Suprapubic skin (tissue), 4 donors: Measurements from ENCODE around the gene DGKZ. TPM values are rescaled to one million over a fixed set of nuclear protein-coding genes. Genes with fewer than 3 reads are reported as not detected.

ENCODE experiments used
- DNase-seq, 2 donors: peaks; one replicate each; pipeline ENCODE4 v3.0.0-alpha.2; 2019; ENCODE audit warnings: low spot score in 2 of 2
- H3K27ac ChIP-seq: fragments of 200-600 bp; sonication (generic); one replicate; pipeline ENCODE4 v1.5.1; 2019
- H3K27me3 ChIP-seq: fragments of 200-600 bp; sonication (generic); one replicate; pipeline ENCODE4 v1.5.1; 2019
- H3K36me3 ChIP-seq: fragments of 200-600 bp; sonication (generic); one replicate; pipeline ENCODE4 v1.5.1; 2019
- H3K4me1 ChIP-seq: fragments of 200-600 bp; sonication (generic); one replicate; pipeline ENCODE4 v1.5.1; 2019
- H3K4me3 ChIP-seq: fragments of 200-600 bp; sonication (generic); one replicate; pipeline ENCODE4 v1.5.1; 2019; ENCODE audit warnings: mild to moderate bottlenecking
- H3K9me3 ChIP-seq: fragments of 200-600 bp; sonication (generic); one replicate; pipeline ENCODE4 v1.5.1; 2019
- EP300 ChIP-seq: sonication (generic); formaldehyde crosslinking; IDR thresholded peaks from one replicate; pipeline ENCODE4 v1.6.1; 2017; ENCODE audit warnings: antibody characterized with exemption
- POLR2A ChIP-seq, 2 donors: fragments of 450-650 bp; IDR thresholded peaks; one replicate each; pipeline ENCODE4 v1.6.1; 2017; ENCODE audit warnings: antibody characterized with exemption in 2 of 2, mild to moderate bottlenecking in 2 of 2, moderate library complexity in 2 of 2
- POLR2AphosphoS5 ChIP-seq, 3 donors: sonication (generic); formaldehyde crosslinking; IDR thresholded peaks; one replicate each; pipeline ENCODE4 v1.6.1; 2017; ENCODE audit warnings: antibody characterized with exemption in 3 of 3
- WGBS: methylation state at CpG from one replicate; pipeline ENCODE4 v1.1.5; 2018; 5-methylcytosine and 5-hydroxymethylcytosine counted together
- total RNA-seq, 4 donors: library from RNA; depleted of rRNA; stranded (reverse); fragments of >200 nt; gene quantifications; one replicate each; pipeline ENCODE4 v1.1.0, GENCODE V29; 2016
- TF ChIP-seq, protein P1 (sequence below), 2 donors: fragments of 200-600 bp in 1 of 2; fragments of 450-650 bp in 1 of 2; sonication (generic) in 1 of 2; IDR thresholded peaks; one replicate each; pipeline ENCODE4 v1.5.1; 2016 to 2019; ENCODE audit warnings: antibody characterized with exemption in 2 of 2, mild to moderate bottlenecking in 1 of 2, moderate library complexity in 1 of 2

DGKZ gene
- total RNA-seq, 4 donors from 2014 or later: 60.5 to 91.0 (median 73.4) TPM

- no CpG with 5 or more reads among the region's 3 CpGs for WGBS
- Histone ChIP-seq H3K27ac (no peak overlapping the region), H3K27me3 (peaks cover 30% of the 10 kb centered on the region)
Measured at GRCh38 chr11:46334211-46334610, 13.1 kb upstream of the DGKZ start.

GRCh38 chr11:46335271-46335670 is 12.0 kb upstream of the DGKZ start:
- TF ChIP-seq POLR2AphosphoS5 (IDR thresholded peaks at IDR 0.05): no peak
- TF ChIP-seq, protein P1, sequence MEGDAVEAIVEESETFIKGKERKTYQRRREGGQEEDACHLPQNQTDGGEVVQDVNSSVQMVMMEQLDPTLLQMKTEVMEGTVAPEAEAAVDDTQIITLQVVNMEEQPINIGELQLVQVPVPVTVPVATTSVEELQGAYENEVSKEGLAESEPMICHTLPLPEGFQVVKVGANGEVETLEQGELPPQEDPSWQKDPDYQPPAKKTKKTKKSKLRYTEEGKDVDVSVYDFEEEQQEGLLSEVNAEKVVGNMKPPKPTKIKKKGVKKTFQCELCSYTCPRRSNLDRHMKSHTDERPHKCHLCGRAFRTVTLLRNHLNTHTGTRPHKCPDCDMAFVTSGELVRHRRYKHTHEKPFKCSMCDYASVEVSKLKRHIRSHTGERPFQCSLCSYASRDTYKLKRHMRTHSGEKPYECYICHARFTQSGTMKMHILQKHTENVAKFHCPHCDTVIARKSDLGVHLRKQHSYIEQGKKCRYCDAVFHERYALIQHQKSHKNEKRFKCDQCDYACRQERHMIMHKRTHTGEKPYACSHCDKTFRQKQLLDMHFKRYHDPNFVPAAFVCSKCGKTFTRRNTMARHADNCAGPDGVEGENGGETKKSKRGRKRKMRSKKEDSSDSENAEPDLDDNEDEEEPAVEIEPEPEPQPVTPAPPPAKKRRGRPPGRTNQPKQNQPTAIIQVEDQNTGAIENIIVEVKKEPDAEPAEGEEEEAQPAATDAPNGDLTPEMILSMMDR (IDR thresholded peaks at IDR 0.05): no peak
- no peak for TF ChIP-seq POLR2A (IDR thresholded peaks at IDR 0.05)
- no peak for TF ChIP-seq EP300
- DNase-seq: no peak
- Histone ChIP-seq H3K4me3 (no peak overlapping the region), H3K36me3 (no peaks in the 10 kb centered on the region), H3K27ac (no peak overlapping the region), H3K27me3 (peaks cover 25% of the 10 kb centered on the region), H3K9me3 (no peaks in the 10 kb centered on the region), H3K4me1 (peaks cover 44% of the 10 kb centered on the region)
- WGBS: 90% methylated on average over 6 of the region's 6 CpGs

More at GRCh38 chr11:46334211-46334610, 13.1 kb upstream of the DGKZ start:
- H3K9me3 ChIP-seq: no peaks in the 10 kb centered on the region
- no peak overlapping the region for H3K4me3 ChIP-seq
- H3K36me3 ChIP-seq: no peaks in the 10 kb centered on the region
- peaks cover 37% of the 10 kb centered on the region for H3K4me1 ChIP-seq
- no peak for DNase-seq
- TF ChIP-seq, protein P1 (IDR thresholded peaks at IDR 0.05): no peak
- TF ChIP-seq POLR2A (IDR thresholded peaks at IDR 0.05) (no peak), EP300 (no peak), POLR2AphosphoS5 (IDR thresholded peaks at IDR 0.05) (no peak)

DNA sequence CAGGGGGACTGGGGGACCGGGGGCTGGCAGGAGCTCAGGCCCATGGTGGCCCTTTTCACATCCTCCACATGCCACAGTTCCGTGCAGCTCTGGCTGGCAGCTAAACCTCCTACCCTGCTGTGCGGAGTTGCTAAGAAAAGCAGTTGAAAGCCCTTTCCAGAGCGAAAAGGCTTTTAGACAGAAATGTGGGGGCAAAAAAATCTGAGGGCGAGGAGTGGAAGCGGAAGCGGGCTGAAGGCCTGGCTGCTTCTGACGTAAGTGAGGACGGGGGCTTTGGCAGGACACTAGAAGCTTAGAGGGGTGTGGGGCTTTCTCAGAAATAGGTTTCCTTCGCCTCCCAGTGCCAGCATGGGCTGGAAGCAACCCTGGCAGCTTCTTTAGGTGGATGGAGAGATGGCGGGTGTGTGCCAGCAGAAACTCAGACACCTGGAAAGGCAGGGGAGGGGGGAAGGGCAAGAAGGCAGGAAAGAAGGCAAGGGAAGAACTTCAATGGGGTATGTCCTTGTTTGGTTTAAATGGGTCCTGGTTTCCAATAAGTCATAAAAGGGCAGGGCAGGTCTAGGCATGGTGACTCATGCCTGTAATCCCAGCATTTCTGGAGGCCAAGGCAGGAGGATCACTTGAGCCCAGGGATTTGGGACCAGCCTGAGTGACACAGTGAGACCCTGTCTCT is 11.2 kb upstream of the DGKZ start:
- peaks cover 41% of the 10 kb centered on the region for H3K4me1 ChIP-seq
- WGBS: 82% methylated on average over 11 of the region's 11 CpGs
- TF ChIP-seq POLR2A (IDR thresholded peaks at IDR 0.05): no peak
- TF ChIP-seq, protein P1 (IDR thresholded peaks at IDR 0.05): no peak
- no peak for TF ChIP-seq EP300
- TF ChIP-seq POLR2AphosphoS5 (IDR thresholded peaks at IDR 0.05): no peak

GRCh38 chr11:46336563-46337180 is 10.6 kb upstream of the DGKZ start:
- no peaks in the 10 kb centered on the region for H3K9me3 ChIP-seq
- TF ChIP-seq, protein P1 (IDR thresholded peaks at IDR 0.05): no peak
- TF ChIP-seq POLR2A (IDR thresholded peaks at IDR 0.05) (no peak), EP300 (no peak), POLR2AphosphoS5 (IDR thresholded peaks at IDR 0.05) (no peak)
- 91% methylated on average over 12 of the region's 12 CpGs for whole genome bisulfite sequencing
- H3K27me3 ChIP-seq: peaks cover 25% of the 10 kb centered on the region
- no peak for DNase-seq
- H3K27ac ChIP-seq: no peak overlapping the region
- H3K4me1 ChIP-seq: peaks cover 41% of the 10 kb centered on the region
- H3K4me3 ChIP-seq: no peak overlapping the region
- no peaks in the 10 kb centered on the region for H3K36me3 ChIP-seq

More for the DNA sequence above, 11.2 kb upstream of the DGKZ start:
- Histone ChIP-seq H3K4me3 (no peak overlapping the region), H3K9me3 (no peaks in the 10 kb centered on the region), H3K27ac (no peak overlapping the region), H3K27me3 (peaks cover 25% of the 10 kb centered on the region), H3K36me3 (no peaks in the 10 kb centered on the region)
- no peak for DNase-seq

- Histone ChIP-seq H3K9me3 (no peaks in the 10 kb centered on the region), H3K4me3 (no peak overlapping the region), H3K27me3 (peaks cover 15% of the 10 kb centered on the region), H3K4me1 (peaks cover 32% of the 10 kb centered on the region), H3K27ac (no peak overlapping the region), H3K36me3 (no peaks in the 10 kb centered on the region)
- DNase-seq: no peak
- TF ChIP-seq, protein P1 (IDR thresholded peaks at IDR 0.05): no peak
- TF ChIP-seq EP300: no peak
- TF ChIP-seq POLR2AphosphoS5 (IDR thresholded peaks at IDR 0.05): no peak
- TF ChIP-seq POLR2A (IDR thresholded peaks at IDR 0.05): no peak
- WGBS: 90% methylated on average over 13 of the region's 13 CpGs
Measured at GRCh38 chr11:46337626-46338345, 9.5 kb upstream of the DGKZ start.
